SK-N-SH (cell line): ENCODE data around the gene KCNJ13. TPM values are rescaled to one million over a fixed set of nuclear protein-coding genes. Genes with fewer than 3 reads are reported as not detected.

Experiments
- CTCF ChIA-PET: fragments of 300-600, 350-600 bp; formaldehyde crosslinking; extraction: SDS; loops from one replicate; lab custom pipeline; 2021; lab: Yijun Ruan, JAX
- POLR2A ChIA-PET: fragments of 350-600 bp; sonication (Branson Sonifier 250); formaldehyde crosslinking; extraction: SDS; loops from one replicate; lab custom pipeline; 2020; ENCODE audit warnings: antibody characterized with exemption, inconsistent platforms; lab: Yijun Ruan, JAX
- DNase-seq: peaks from one replicate; pipeline ENCODE4 v3.0.0; 2012
- H2AFZ ChIP-seq: fragments of 200-600 bp; sonication (generic); 2 replicates; pipeline ENCODE4 v1.8.1; 2016; ENCODE audit warnings: antibody characterized with exemption, mild to moderate bottlenecking, low read depth
- H3F3A ChIP-seq: fragments of 200-600 bp; sonication (generic); replicated peaks from 2 replicates; pipeline ENCODE3; 2016; ENCODE audit warnings: antibody characterized with exemption, mild to moderate bottlenecking; ENCODE audit not compliant: insufficient read depth
- H3K27ac ChIP-seq, 2 experiments: fragments of 200-500 bp in 1 of 2; fragments of 200-600 bp in 1 of 2; sonication (Bioruptor generic) in 1 of 2; sonication (generic), shearing (Covaris generic) in 1 of 2; 2 replicates each; pipeline versions ENCODE4 v1.5.1 to v1.6.1; 2014 to 2016; ENCODE audit warnings: low read depth in 2 of 2, inconsistent platforms in 1 of 2, low read length in 1 of 2, mild to moderate bottlenecking in 1 of 2, mixed read lengths in 1 of 2
- H3K27me3 ChIP-seq: fragments of 200-600 bp; sonication (generic), shearing (Covaris generic); 2 replicates; pipeline ENCODE4 v1.6.1; 2016; ENCODE audit warnings: mixed run types; ENCODE audit not compliant: insufficient read depth
- H3K36me3 ChIP-seq, 2 experiments: fragments of 200-500 bp in 1 of 2; fragments of 200-600 bp in 1 of 2; sonication (Bioruptor generic) in 1 of 2; sonication (generic) in 1 of 2; replicated peaks in 1 of 2; 2 replicates each; pipeline versions ENCODE3 to v1.5.1; 2014 to 2016; ENCODE audit warnings: low read length in 1 of 2, mild to moderate bottlenecking in 1 of 2; ENCODE audit not compliant: insufficient read depth in 2 of 2, control insufficient read depth in 1 of 2
- H3K4me1 ChIP-seq, 2 experiments: fragments of 200-500 bp in 1 of 2; fragments of 200-600 bp in 1 of 2; sonication (Bioruptor generic) in 1 of 2; sonication (generic), shearing (Covaris generic) in 1 of 2; 2 replicates each; pipeline versions ENCODE4 v1.5.1 to v1.6.1; 2014 to 2016; ENCODE audit warnings: low read depth in 1 of 2, low read length in 1 of 2, mixed run types in 1 of 2; ENCODE audit not compliant: insufficient read depth in 2 of 2, control insufficient read depth in 1 of 2
- H3K4me2 ChIP-seq: fragments of 200-600 bp; sonication (generic), shearing (Covaris generic); 2 replicates; pipeline ENCODE4 v1.6.1; 2017; ENCODE audit warnings: mixed run types
- H3K4me3 ChIP-seq, 2 experiments: fragments of 200-500 bp in 1 of 2; fragments of 200-600 bp in 1 of 2; sonication (Bioruptor generic) in 1 of 2; sonication (generic), shearing (Covaris generic) in 1 of 2; 2 replicates each; pipeline versions ENCODE4 v1.5.1 to v1.8.1; 2014 to 2016; ENCODE audit warnings: low read depth in 2 of 2, inconsistent platforms in 1 of 2, low read length in 1 of 2, mild to moderate bottlenecking in 1 of 2, mixed read lengths in 1 of 2, moderate library complexity in 1 of 2
- H3K79me2 ChIP-seq: fragments of 200-600 bp; sonication (generic); 2 replicates; pipeline ENCODE4 v1.8.1; 2017; ENCODE audit warnings: mild to moderate bottlenecking; ENCODE audit not compliant: insufficient read depth
- H3K9ac ChIP-seq: fragments of 200-600 bp; sonication (generic); 2 replicates; pipeline ENCODE4 v1.6.1; 2017; ENCODE audit warnings: mixed run types
- H3K9me2 ChIP-seq: fragments of 200-600 bp; sonication (generic); 2 replicates; pipeline ENCODE4 v1.6.1; 2017; ENCODE audit warnings: mixed run types
- H3K9me3 ChIP-seq: fragments of 200-600 bp; sonication (generic); 2 replicates; pipeline ENCODE4 v1.6.1; 2017; ENCODE audit warnings: mixed run types, mild to moderate bottlenecking, moderate library complexity
- H4K20me1 ChIP-seq: fragments of 200-600 bp; sonication (generic); 2 replicates; pipeline ENCODE4 v1.6.1; 2017; ENCODE audit warnings: mild to moderate bottlenecking, mixed run types; ENCODE audit not compliant: insufficient read depth
- ELF1 ChIP-seq: IDR thresholded peaks from 2 replicates; pipeline ENCODE4 v1.4.0; 2012
- EZH2phosphoT487 ChIP-seq: fragments of 200-600 bp; sonication (generic); IDR thresholded peaks from 2 replicates; pipeline ENCODE4 v1.6.1; 2017; ENCODE audit warnings: low read depth, mixed run types, mild to moderate bottlenecking, antibody characterized with exemption, moderate library complexity, borderline replicate concordance
- FOSL2 ChIP-seq: IDR thresholded peaks from 2 replicates; pipeline ENCODE4 v1.4.0; 2012; ENCODE audit warnings: low read depth, mild to moderate bottlenecking, moderate library complexity, borderline replicate concordance
- FOXM1 ChIP-seq: IDR thresholded peaks from 2 replicates; pipeline ENCODE4 v1.4.0; 2012; ENCODE audit warnings: low read depth, mild to moderate bottlenecking
- JUND ChIP-seq: IDR thresholded peaks from 2 replicates; pipeline ENCODE4 v1.4.0; 2012
- MEF2A ChIP-seq: IDR thresholded peaks from 2 replicates; pipeline ENCODE4 v1.4.0; 2012; ENCODE audit warnings: low read depth, borderline replicate concordance
- MXI1 ChIP-seq: IDR thresholded peaks from 2 replicates; pipeline ENCODE4 v1.6.1; 2012; ENCODE audit warnings: mild to moderate bottlenecking, low read depth, low read length, improper control_type of control experiment
- NFIC ChIP-seq: IDR thresholded peaks from 2 replicates; pipeline ENCODE4 v1.4.0; 2012; ENCODE audit warnings: borderline replicate concordance
- POLR2AphosphoS5 ChIP-seq: IDR thresholded peaks from 2 replicates; pipeline ENCODE4 v1.6.1; 2012; ENCODE audit warnings: low read depth, low read length
- RAD21 ChIP-seq: IDR thresholded peaks from 2 replicates; pipeline ENCODE4 v1.6.1; 2012; ENCODE audit warnings: mild to moderate bottlenecking, low read length
- RFX5 ChIP-seq: IDR thresholded peaks from 2 replicates; pipeline ENCODE4 v1.6.1; 2012; ENCODE audit warnings: mild to moderate bottlenecking, improper control_type of control experiment, low read length
- RXRA ChIP-seq: IDR thresholded peaks from 2 replicates; pipeline ENCODE4 v1.4.0; 2012; ENCODE audit warnings: low read depth, mild to moderate bottlenecking, borderline replicate concordance
- SIN3A ChIP-seq: IDR thresholded peaks from 2 replicates; pipeline ENCODE4 v1.6.1; 2012; ENCODE audit warnings: low read depth, mild to moderate bottlenecking, low read length, moderate library complexity, borderline replicate concordance
- TAF1 ChIP-seq: IDR thresholded peaks from 2 replicates; pipeline ENCODE4 v1.6.1; 2012; ENCODE audit warnings: low read depth, mild to moderate bottlenecking, low read length, moderate library complexity, borderline replicate concordance
- TCF12 ChIP-seq: IDR thresholded peaks from 2 replicates; pipeline ENCODE4 v1.4.0; 2012
- TEAD4 ChIP-seq: IDR thresholded peaks from 2 replicates; pipeline ENCODE4 v1.4.0; 2012; ENCODE audit warnings: mild to moderate bottlenecking, borderline replicate concordance; ENCODE audit not compliant: insufficient read depth
- WGBS: methylation state at CpG from one replicate; pipeline ENCODE4 v1.1.6; 2017; ENCODE audit warnings: low lambda C conversion rate; 5-methylcytosine and 5-hydroxymethylcytosine counted together
- polyA plus RNA-seq, 3 experiments: library from polyadenylated mRNA; depleted of rRNA; stranded (reverse); fragments of >200 nt; gene quantifications; 2 replicates each; pipeline ENCODE4 v1.2.3, GENCODE V29; 2012
- TF ChIP-seq, protein P1 (sequence below): IDR thresholded peaks from 2 replicates; pipeline ENCODE4; 2012
- TF ChIP-seq, protein P2 (sequence below): IDR thresholded peaks from 2 replicates; pipeline ENCODE4 v1.4.0; 2012; ENCODE audit warnings: low read depth
- TF ChIP-seq, protein P3 (sequence below): fragments of 200-600 bp; sonication (generic); IDR thresholded peaks from 2 replicates; pipeline ENCODE4 v1.6.1; 2017; ENCODE audit warnings: antibody characterized with exemption, mild to moderate bottlenecking, moderate library complexity
- TF ChIP-seq, protein P4 (sequence below): IDR thresholded peaks from 2 replicates; pipeline ENCODE4 v1.6.1; 2012; ENCODE audit warnings: mild to moderate bottlenecking, low read depth, low read length, moderate library complexity
- TF ChIP-seq, protein P5 (sequence below): IDR thresholded peaks from 2 replicates; pipeline ENCODE4 v1.4.0; 2012; ENCODE audit warnings: low read depth, borderline replicate concordance

The KCNJ13 gene
- polyA plus RNA-seq, 1 of the 3 experiments (the other 2 are of a cell fraction) = not detected

DNA sequence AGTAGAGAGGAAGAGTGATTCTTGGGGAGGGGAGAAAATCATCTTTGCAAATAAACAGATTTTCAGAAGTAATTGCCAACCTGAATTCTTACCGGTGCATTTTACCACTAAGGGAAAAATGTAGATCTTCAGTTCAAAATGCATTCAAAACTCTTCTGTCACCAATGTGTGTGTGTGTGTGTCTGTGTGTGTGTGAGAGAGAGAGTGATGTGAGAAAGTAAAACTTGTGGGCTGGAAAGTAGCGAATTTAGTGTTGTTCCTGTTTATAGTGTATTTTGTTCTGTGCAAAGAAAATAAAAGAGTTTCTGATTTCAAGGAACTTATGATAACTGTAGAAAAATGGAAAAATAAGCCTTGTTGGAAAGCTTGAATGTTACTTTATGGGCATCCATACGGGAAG is 27.0 kb downstream of the KCNJ13 start:
- Histone ChIP-seq H3K9me3 (no peaks in the 10 kb centered on the region), H3K36me3 (peaks cover 30 to 59% of the 10 kb centered on the region in 2 experiments), H3K9me2 (no peaks in the 10 kb centered on the region), H3K27ac (no peak overlapping the region), H3K4me3 (no peak overlapping the region), H4K20me1 (no peaks in the 10 kb centered on the region), H3K27me3 (no peaks in the 10 kb centered on the region), H2AFZ (no peak overlapping the region), H3K4me1 (no peaks in the 10 kb centered on the region), H3K9ac (no peak overlapping the region), H3K79me2 (0 out of 2 replicates have a peak, but pooled peaks cover 4% of the 10 kb centered on the region), H3K4me2 (no peak overlapping the region), H3F3A (peaks cover 4% of the 10 kb centered on the region)
- 96% methylated on average over 3 of the region's 3 CpGs for WGBS
- TF ChIP-seq MEF2A = no peak
- no peak for TF ChIP-seq POLR2AphosphoS5
- no peak for TF ChIP-seq JUND
- no peak for TF ChIP-seq TCF12
- TF ChIP-seq EZH2phosphoT487 = no peak
- TF ChIP-seq RXRA = no peak
- no peak for TF ChIP-seq MXI1
- TF ChIP-seq TAF1 = no peak
- no peak for TF ChIP-seq NFIC
- no peak for TF ChIP-seq ELF1
- no peak for TF ChIP-seq TEAD4
- TF ChIP-seq FOXM1 = no peak
- TF ChIP-seq RAD21 = no peak
- no peak for TF ChIP-seq FOSL2
- TF ChIP-seq, protein P1, sequence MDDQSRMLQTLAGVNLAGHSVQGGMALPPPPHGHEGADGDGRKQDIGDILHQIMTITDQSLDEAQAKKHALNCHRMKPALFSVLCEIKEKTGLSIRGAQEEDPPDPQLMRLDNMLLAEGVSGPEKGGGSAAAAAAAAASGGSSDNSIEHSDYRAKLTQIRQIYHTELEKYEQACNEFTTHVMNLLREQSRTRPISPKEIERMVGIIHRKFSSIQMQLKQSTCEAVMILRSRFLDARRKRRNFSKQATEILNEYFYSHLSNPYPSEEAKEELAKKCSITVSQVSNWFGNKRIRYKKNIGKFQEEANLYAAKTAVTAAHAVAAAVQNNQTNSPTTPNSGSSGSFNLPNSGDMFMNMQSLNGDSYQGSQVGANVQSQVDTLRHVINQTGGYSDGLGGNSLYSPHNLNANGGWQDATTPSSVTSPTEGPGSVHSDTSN = no peak
- TF ChIP-seq, protein P2, sequence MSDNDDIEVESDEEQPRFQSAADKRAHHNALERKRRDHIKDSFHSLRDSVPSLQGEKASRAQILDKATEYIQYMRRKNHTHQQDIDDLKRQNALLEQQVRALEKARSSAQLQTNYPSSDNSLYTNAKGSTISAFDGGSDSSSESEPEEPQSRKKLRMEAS = no peak
- TF ChIP-seq SIN3A = no peak
- ChIA-PET CTCF (interaction anchor here (1.6 kb wide), 1 partner anchor 9 kb away, joined by 4 read pairs; no protein-coding TSS in a partner anchor), POLR2A (no interaction called here)
- DNase-seq = no peak

DNA sequence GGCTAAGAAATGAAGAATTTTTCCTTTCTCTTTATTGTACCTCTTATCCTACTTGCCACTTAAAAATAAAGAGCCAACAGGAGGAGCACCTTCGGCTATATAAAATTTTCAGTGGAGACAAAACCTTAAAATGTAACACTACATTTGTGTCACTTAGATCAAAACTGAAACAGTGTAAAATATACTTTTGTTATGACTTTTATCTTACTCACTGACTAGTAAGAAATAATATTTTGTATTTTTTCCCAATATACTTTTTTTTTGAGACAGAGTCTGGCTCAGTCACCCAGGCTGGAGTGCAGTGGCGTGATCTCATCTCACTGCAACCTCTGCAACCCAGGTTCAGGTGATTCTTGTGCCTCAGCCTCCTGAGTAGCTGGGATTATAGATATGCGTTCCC is 28.3 kb downstream of the KCNJ13 start:
- TF ChIP-seq, protein P3, sequence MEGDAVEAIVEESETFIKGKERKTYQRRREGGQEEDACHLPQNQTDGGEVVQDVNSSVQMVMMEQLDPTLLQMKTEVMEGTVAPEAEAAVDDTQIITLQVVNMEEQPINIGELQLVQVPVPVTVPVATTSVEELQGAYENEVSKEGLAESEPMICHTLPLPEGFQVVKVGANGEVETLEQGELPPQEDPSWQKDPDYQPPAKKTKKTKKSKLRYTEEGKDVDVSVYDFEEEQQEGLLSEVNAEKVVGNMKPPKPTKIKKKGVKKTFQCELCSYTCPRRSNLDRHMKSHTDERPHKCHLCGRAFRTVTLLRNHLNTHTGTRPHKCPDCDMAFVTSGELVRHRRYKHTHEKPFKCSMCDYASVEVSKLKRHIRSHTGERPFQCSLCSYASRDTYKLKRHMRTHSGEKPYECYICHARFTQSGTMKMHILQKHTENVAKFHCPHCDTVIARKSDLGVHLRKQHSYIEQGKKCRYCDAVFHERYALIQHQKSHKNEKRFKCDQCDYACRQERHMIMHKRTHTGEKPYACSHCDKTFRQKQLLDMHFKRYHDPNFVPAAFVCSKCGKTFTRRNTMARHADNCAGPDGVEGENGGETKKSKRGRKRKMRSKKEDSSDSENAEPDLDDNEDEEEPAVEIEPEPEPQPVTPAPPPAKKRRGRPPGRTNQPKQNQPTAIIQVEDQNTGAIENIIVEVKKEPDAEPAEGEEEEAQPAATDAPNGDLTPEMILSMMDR = no peak
- TF ChIP-seq, protein P4, sequence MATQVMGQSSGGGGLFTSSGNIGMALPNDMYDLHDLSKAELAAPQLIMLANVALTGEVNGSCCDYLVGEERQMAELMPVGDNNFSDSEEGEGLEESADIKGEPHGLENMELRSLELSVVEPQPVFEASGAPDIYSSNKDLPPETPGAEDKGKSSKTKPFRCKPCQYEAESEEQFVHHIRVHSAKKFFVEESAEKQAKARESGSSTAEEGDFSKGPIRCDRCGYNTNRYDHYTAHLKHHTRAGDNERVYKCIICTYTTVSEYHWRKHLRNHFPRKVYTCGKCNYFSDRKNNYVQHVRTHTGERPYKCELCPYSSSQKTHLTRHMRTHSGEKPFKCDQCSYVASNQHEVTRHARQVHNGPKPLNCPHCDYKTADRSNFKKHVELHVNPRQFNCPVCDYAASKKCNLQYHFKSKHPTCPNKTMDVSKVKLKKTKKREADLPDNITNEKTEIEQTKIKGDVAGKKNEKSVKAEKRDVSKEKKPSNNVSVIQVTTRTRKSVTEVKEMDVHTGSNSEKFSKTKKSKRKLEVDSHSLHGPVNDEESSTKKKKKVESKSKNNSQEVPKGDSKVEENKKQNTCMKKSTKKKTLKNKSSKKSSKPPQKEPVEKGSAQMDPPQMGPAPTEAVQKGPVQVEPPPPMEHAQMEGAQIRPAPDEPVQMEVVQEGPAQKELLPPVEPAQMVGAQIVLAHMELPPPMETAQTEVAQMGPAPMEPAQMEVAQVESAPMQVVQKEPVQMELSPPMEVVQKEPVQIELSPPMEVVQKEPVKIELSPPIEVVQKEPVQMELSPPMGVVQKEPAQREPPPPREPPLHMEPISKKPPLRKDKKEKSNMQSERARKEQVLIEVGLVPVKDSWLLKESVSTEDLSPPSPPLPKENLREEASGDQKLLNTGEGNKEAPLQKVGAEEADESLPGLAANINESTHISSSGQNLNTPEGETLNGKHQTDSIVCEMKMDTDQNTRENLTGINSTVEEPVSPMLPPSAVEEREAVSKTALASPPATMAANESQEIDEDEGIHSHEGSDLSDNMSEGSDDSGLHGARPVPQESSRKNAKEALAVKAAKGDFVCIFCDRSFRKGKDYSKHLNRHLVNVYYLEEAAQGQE = no peak
- TF ChIP-seq, protein P2 = no peak
- no peak for TF ChIP-seq RFX5
- no peak for TF ChIP-seq EZH2phosphoT487
- TF ChIP-seq TCF12 = no peak
- TF ChIP-seq, protein P5, sequence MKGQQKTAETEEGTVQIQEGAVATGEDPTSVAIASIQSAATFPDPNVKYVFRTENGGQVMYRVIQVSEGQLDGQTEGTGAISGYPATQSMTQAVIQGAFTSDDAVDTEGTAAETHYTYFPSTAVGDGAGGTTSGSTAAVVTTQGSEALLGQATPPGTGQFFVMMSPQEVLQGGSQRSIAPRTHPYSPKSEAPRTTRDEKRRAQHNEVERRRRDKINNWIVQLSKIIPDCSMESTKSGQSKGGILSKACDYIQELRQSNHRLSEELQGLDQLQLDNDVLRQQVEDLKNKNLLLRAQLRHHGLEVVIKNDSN = no peak
- no peak for TF ChIP-seq TAF1
- no peak for TF ChIP-seq POLR2AphosphoS5
- Histone ChIP-seq H3K9me2 (no peaks in the 10 kb centered on the region), H3K4me2 (no peak overlapping the region), H3F3A (peaks cover 4% of the 10 kb centered on the region), H3K27ac (no peak overlapping the region), H3K4me1 (no peaks in the 10 kb centered on the region), H3K79me2 (0 out of 2 replicates have a peak, but pooled peaks cover 4% of the 10 kb centered on the region), H3K9me3 (no peaks in the 10 kb centered on the region), H4K20me1 (no peaks in the 10 kb centered on the region), H3K27me3 (no peaks in the 10 kb centered on the region), H3K9ac (no peak overlapping the region), H3K4me3 (no peak overlapping the region), H2AFZ (no peak overlapping the region), H3K36me3 (peaks cover 30 to 50% of the 10 kb centered on the region in 2 experiments)
- ChIA-PET POLR2A (no interaction called here), CTCF (interaction anchor here (1.0 kb wide), 1 partner anchor 113 kb away, joined by 3 read pairs; no protein-coding TSS in a partner anchor)
- 93% methylated on average over 3 of the region's 3 CpGs for WGBS
- no peak for DNase-seq
